Hepatocyte (in vitro differentiated cells): Measurements from ENCODE around the gene SMTNL1. TPM values are rescaled to one million over a fixed set of nuclear protein-coding genes. Genes with fewer than 3 reads are reported as not detected.

Source experiments
- DNase-seq: peaks from one replicate; pipeline ENCODE4 v3.0.0-alpha.2; 2016; ENCODE audit warnings: low spot score
- H2AFZ ChIP-seq: fragments of 200-600 bp; sonication (generic); 2 replicates; pipeline ENCODE4 v1.6.0; 2016; ENCODE audit warnings: antibody characterized with exemption, mild to moderate bottlenecking
- H3K27ac ChIP-seq: fragments of 200-600 bp; sonication (generic); 2 replicates; pipeline ENCODE4 v1.5.1; 2016; ENCODE audit warnings: mild to moderate bottlenecking
- H3K27me3 ChIP-seq: fragments of 200-600 bp; sonication (generic); 2 replicates; pipeline ENCODE4 v1.6.1; 2016
- H3K36me3 ChIP-seq: fragments of 200-600 bp; sonication (generic); replicated peaks from 2 replicates; pipeline ENCODE4 v1.5.1; 2016; ENCODE audit warnings: low read depth; ENCODE audit not compliant: insufficient read depth
- H3K4me1 ChIP-seq: fragments of 200-600 bp; sonication (generic); 2 replicates; pipeline ENCODE4 v1.5.1; 2016; ENCODE audit warnings: mild to moderate bottlenecking, moderate library complexity; ENCODE audit not compliant: insufficient read depth
- H3K4me2 ChIP-seq: fragments of 200-600 bp; sonication (generic); 2 replicates; pipeline ENCODE4 v1.6.0; 2016
- H3K4me3 ChIP-seq: fragments of 200-600 bp; sonication (generic); 2 replicates; pipeline ENCODE4 v1.5.1; 2016; ENCODE audit warnings: mild to moderate bottlenecking
- H3K79me2 ChIP-seq: fragments of 200-600 bp; sonication (generic); 2 replicates; pipeline ENCODE4 v1.6.0; 2017; ENCODE audit warnings: mild to moderate bottlenecking
- H3K9me2 ChIP-seq: fragments of 200-600 bp; sonication (generic); replicated peaks from 2 replicates; pipeline ENCODE4 v1.6.0; 2017; ENCODE audit warnings: mild to moderate bottlenecking; ENCODE audit not compliant: insufficient read depth
- H3K9me3 ChIP-seq: fragments of 200-600 bp; sonication (generic); 2 replicates; pipeline ENCODE4 v1.5.1; 2016; ENCODE audit warnings: low read depth, mild to moderate bottlenecking
- H4K20me1 ChIP-seq: fragments of 200-600 bp; sonication (generic); 2 replicates; pipeline ENCODE4 v1.6.0; 2016; ENCODE audit warnings: mild to moderate bottlenecking; ENCODE audit not compliant: insufficient read depth, poor library complexity, severe bottlenecking
- CTCF ChIP-seq: fragments of 200-600 bp; sonication (generic); IDR thresholded peaks from 2 replicates; pipeline ENCODE4 v1.5.1; 2016; ENCODE audit warnings: antibody characterized with exemption, mild to moderate bottlenecking; ENCODE audit not compliant: poor library complexity
- EZH2 ChIP-seq: fragments of 200-600 bp; sonication (generic); IDR thresholded peaks from 2 replicates; pipeline ENCODE4 v1.6.1; 2016; ENCODE audit warnings: antibody characterized with exemption, mild to moderate bottlenecking, borderline replicate concordance
- EZH2phosphoT487 ChIP-seq: fragments of 200-600 bp; sonication (generic); IDR thresholded peaks from one replicate; pipeline ENCODE4 v1.6.1; 2018; ENCODE audit warnings: antibody characterized with exemption, mild to moderate bottlenecking, low read depth, moderate library complexity; ENCODE audit not compliant: unreplicated experiment, severe bottlenecking
- WGBS: methylation state at CpG from one replicate; pipeline ENCODE4 v1.1.6; 2016; ENCODE audit warnings: low lambda C conversion rate; ENCODE audit errors: missing lambda C conversion rate; 5-methylcytosine and 5-hydroxymethylcytosine counted together
- polyA plus RNA-seq: library from polyadenylated mRNA; unstranded; fragments of >200 nt; fragmentation: Nextera tagmentation; extraction: Ambion mirVana; gene quantifications from 2 replicates; pipeline ENCODE4 v1.2.1, GENCODE V29; 2016
- total RNA-seq: library from RNA; depleted of rRNA; stranded (reverse); fragments of >200 nt; gene quantifications from 2 replicates; pipeline ENCODE4 v1.2.3, GENCODE V29; 2014

Gene SMTNL1
- total and polyA plus RNA-seq, 2 experiments from 2014 or later = not detected

GRCh38 chr11:57515332-57516060 is 21.9 kb upstream of the SMTNL1 start, which contains the start of gene SLC43A1:
Gene SLC43A1 (minus strand): TSS chr11:57515702. CDS start chr11:57514111, 1,591 bp downstream.
- Histone ChIP-seq H3K27me3 (peaks cover 7% of the 10 kb centered on the region), H2AFZ (peak within 1 kb of the TSS; percentile 92), H3K9me3 (no peaks in the 10 kb centered on the region), H4K20me1 (no peaks in the 10 kb centered on the region), H3K9me2 (no peaks in the 10 kb centered on the region), H3K79me2 (no peaks in the 10 kb centered on the region), H3K27ac (peak within 1 kb of the TSS; percentile 33), H3K4me3 (peak within 1 kb of the TSS; percentile 93), H3K36me3 (no peaks in the 10 kb centered on the region), H3K4me1 (peaks cover 5% of the 10 kb centered on the region), H3K4me2 (peak within 1 kb of the TSS; percentile 99)
- peak; percentile 68 for DNase-seq
- TF ChIP-seq EZH2 = no peak
- no peak for TF ChIP-seq CTCF
- no peak for TF ChIP-seq EZH2phosphoT487
- WGBS = 2% methylated on average over 62 of the region's 66 CpGs

- H3K9me2 ChIP-seq = no peaks in the 10 kb centered on the region
- peaks cover 7% of the 10 kb centered on the region for H3K27me3 ChIP-seq
- peak overlapping the region; percentile 33 for H3K27ac ChIP-seq
- no peak for TF ChIP-seq EZH2phosphoT487
- no peak for TF ChIP-seq CTCF
- peak; percentile 8 for TF ChIP-seq EZH2
- H2AFZ ChIP-seq = peak overlapping the region; percentile 92
- no peaks in the 10 kb centered on the region for H3K9me3 ChIP-seq
- H3K79me2 ChIP-seq = no peaks in the 10 kb centered on the region
- 22% methylated on average over 5 of the region's 5 CpGs for WGBS
- H4K20me1 ChIP-seq = no peaks in the 10 kb centered on the region
- DNase-seq = no peak
- peak overlapping the region; percentile 93 for H3K4me3 ChIP-seq
- H3K4me1 ChIP-seq = peaks cover 5% of the 10 kb centered on the region
- H3K4me2 ChIP-seq = peak overlapping the region; percentile 99
- no peaks in the 10 kb centered on the region for H3K36me3 ChIP-seq
These were observed 21.3 kb upstream of the SMTNL1 start for GRCh38 chr11:57516061-57516443.

- H3K4me3 ChIP-seq = no peak overlapping the region
- DNase-seq = no peak
- TF ChIP-seq EZH2phosphoT487 (no peak), EZH2 (no peak), CTCF (no peak)
- 91% methylated on average over 2 of the region's 2 CpGs for WGBS
- H3K9me3 ChIP-seq = no peaks in the 10 kb centered on the region
- H3K27me3 ChIP-seq = peaks cover 7% of the 10 kb centered on the region
- H3K79me2 ChIP-seq = no peaks in the 10 kb centered on the region
- H3K27ac ChIP-seq = no peak overlapping the region
- no peaks in the 10 kb centered on the region for H4K20me1 ChIP-seq
- no peaks in the 10 kb centered on the region for H3K4me1 ChIP-seq
- H2AFZ ChIP-seq = no peak overlapping the region
- no peak overlapping the region for H3K4me2 ChIP-seq
- H3K9me2 ChIP-seq = no peaks in the 10 kb centered on the region
- H3K36me3 ChIP-seq = no peaks in the 10 kb centered on the region
These were observed 16.3 kb upstream of the SMTNL1 start for GRCh38 chr11:57521116-57521515.
